ENCODE measurements around the gene TERT. TPM values are rescaled to one million over a fixed set of nuclear protein-coding genes. Genes with fewer than 3 reads are reported as not detected.

The TERT gene
- total and polyA plus RNA-seq, 2 of the 4 experiments (the other 2 are of a cell fraction) = not detected

GRCh38 chr5:1324301-1324700 lies 29.4 kb upstream of the TERT start:
- Histone ChIP-seq H3K23ac (ENCODE audit: low read depth, low read length) (no peak overlapping the region), H3K4me3 (ENCODE audit: insufficient read depth, low read depth, low read length) (no peak overlapping the region), H4K91ac (ENCODE audit: insufficient read depth, low read depth, low read length) (no peak overlapping the region), H2BK15ac (ENCODE audit: low read depth, low read length) (no peak overlapping the region), H3K14ac (replicated peaks; ENCODE audit: low read depth, low read length) (no peak overlapping the region), H2AFZ (replicated peaks; ENCODE audit: low read length, poor library complexity) (no peak overlapping the region), H3K56ac (ENCODE audit: extremely low read depth, insufficient read depth, low read length) (no peak overlapping the region), H4K8ac (ENCODE audit: low read depth in 2 of 2, low read length in 2 of 2) (no peak overlapping the region), H3K79me1 (ENCODE audit: low read depth in 1 of 2, low read length in 2 of 2) (peaks cover 6 to 10% of the 10 kb centered on the region in 2 experiments; a peak in 2 of 4 replicates), H3K36me3 (ENCODE audit: control insufficient read depth, insufficient read depth, low read length) (peaks cover 55% of the 10 kb centered on the region), H3K4me1 (ENCODE audit: control insufficient read depth, insufficient read depth, low read length) (peaks cover 1% of the 10 kb centered on the region; the same call in 1 of the 2 replicates), H3K9ac (ENCODE audit: low read depth, low read length) (no peak overlapping the region), H3K4ac (ENCODE audit: low read depth, low read length) (no peak overlapping the region), H2BK5ac (ENCODE audit: low read depth, low read length, poor library complexity, severe bottlenecking) (no peak overlapping the region), H3K18ac (ENCODE audit: low read depth, low read length) (no peak overlapping the region), H2AK5ac (ENCODE audit: low read depth, low read length) (no peak overlapping the region), H3K4me2 (ENCODE audit: low read depth, low read length) (no peak overlapping the region), H2AK9ac (replicated peaks; ENCODE audit: low read depth, low read length, poor library complexity) (no peak overlapping the region), H3K27me3 (ENCODE audit: control insufficient read depth, insufficient read depth, low read length) (no peaks in the 10 kb centered on the region), H3K27ac (ENCODE audit: insufficient read depth, low read length) (no peak overlapping the region), H2BK120ac (ENCODE audit: low read depth, low read length) (no peak overlapping the region), H2BK20ac (ENCODE audit: low read depth, low read length) (no peak overlapping the region), H3K9me3 (ENCODE audit: control insufficient read depth, insufficient read depth, low read length) (peaks cover 13% of the 10 kb centered on the region), H3K9me1 (ENCODE audit: insufficient read depth, low read length) (no peaks in the 10 kb centered on the region), H4K20me1 (ENCODE audit: insufficient read depth, low read length) (peaks cover 4% of the 10 kb centered on the region), H4K5ac (ENCODE audit: low read depth, low read length) (no peak overlapping the region)
- intact Hi-C loops (cut with micrococcal nuclease) = no loop called here
- dilution Hi-C loops (cut with HindIII; ENCODE audit: low sequenced_read_pairs, unreplicated experiment) = no loop called here
- no peak for DNase-seq
- TF ChIP-seq SMC3 (IDR thresholded peaks at IDR 0.05; ENCODE audit: low read depth, low read length) = no peak
- no peak for TF ChIP-seq POLR2A (IDR thresholded peaks at IDR 0.05; ENCODE audit: low read depth, low read length)
- no peak for TF ChIP-seq NFE2L2 (IDR thresholded peaks at IDR 0.05; ENCODE audit: low read depth, low read length)
- no peak for TF ChIP-seq MXI1 (IDR thresholded peaks at IDR 0.05; ENCODE audit: borderline replicate concordance, low read depth, low read length)
- TF ChIP-seq RCOR1 (IDR thresholded peaks at IDR 0.05; ENCODE audit: insufficient replicate concordance, low read length) = no peak
- in situ Hi-C loops (cut with MboI; ENCODE audit: low sequenced_read_pairs) = no loop called here
- CTCF ChIA-PET = no interaction called here
- POLR2A ChIA-PET (ENCODE audit: unreplicated experiment) = no interaction called here
- 100% methylated on average over 4 of the region's 15 CpGs; no CpG with 5 or more reads in 1 of the 2 experiments for WGBS, 2 experiments (ENCODE audit: extremely low coverage in 2 of 2, insufficient read length in 1 of 2)
- no peak for ATAC-seq (ENCODE audit: low read depth)
- no TSS peak for BruUV-seq (replicated peaks)
